Neural crest cell (in vitro differentiated cells): ENCODE measurements around the gene NT5DC3. TPM values are rescaled to one million over a fixed set of nuclear protein-coding genes. Genes with fewer than 3 reads are reported as not detected.

Experiments
- DNase-seq: peaks from one replicate; pipeline ENCODE4 v3.0.0; 2021; ENCODE audit warnings: low read depth, mixed read lengths, low spot score
- H3K27ac Mint-ChIP-seq: one replicate; pipeline ENCODE4 v1.8.0; 2021; ENCODE audit warnings: mild to moderate bottlenecking, mixed read lengths; ENCODE audit not compliant: unreplicated experiment
- H3K27me3 Mint-ChIP-seq: 2 replicates; pipeline ENCODE4 v1.8.0; 2021; ENCODE audit warnings: low read depth, mild to moderate bottlenecking, mixed read lengths
- H3K36me3 Mint-ChIP-seq: 2 replicates; pipeline ENCODE4 v1.8.0; 2021; ENCODE audit warnings: low read depth, mild to moderate bottlenecking, mixed read lengths
- H3K4me1 Mint-ChIP-seq: 2 replicates; pipeline ENCODE4 v1.8.0; 2021; ENCODE audit warnings: mixed read lengths
- H3K4me3 Mint-ChIP-seq: one replicate; pipeline ENCODE4 v1.8.0; 2021; ENCODE audit warnings: mild to moderate bottlenecking, mixed read lengths
- H3K9me3 Mint-ChIP-seq: 2 replicates; pipeline ENCODE4 v1.8.0; 2021; ENCODE audit warnings: mixed read lengths
- total RNA-seq: library from RNA; stranded (reverse); gene quantifications from 2 replicates; pipeline ENCODE4 v1.2.1, GENCODE V29; 2021
- TF ChIP-seq, protein P1 (sequence below): fragments of 200-600 bp; sonication (generic); conservative IDR thresholded peaks from 2 replicates; pipeline ENCODE4 v1.5.0; 2021; ENCODE audit warnings: antibody characterized with exemption, mild to moderate bottlenecking

NT5DC3 gene
- total RNA-seq, 1 donor from 2014 or later: 14.4 TPM

DNA sequence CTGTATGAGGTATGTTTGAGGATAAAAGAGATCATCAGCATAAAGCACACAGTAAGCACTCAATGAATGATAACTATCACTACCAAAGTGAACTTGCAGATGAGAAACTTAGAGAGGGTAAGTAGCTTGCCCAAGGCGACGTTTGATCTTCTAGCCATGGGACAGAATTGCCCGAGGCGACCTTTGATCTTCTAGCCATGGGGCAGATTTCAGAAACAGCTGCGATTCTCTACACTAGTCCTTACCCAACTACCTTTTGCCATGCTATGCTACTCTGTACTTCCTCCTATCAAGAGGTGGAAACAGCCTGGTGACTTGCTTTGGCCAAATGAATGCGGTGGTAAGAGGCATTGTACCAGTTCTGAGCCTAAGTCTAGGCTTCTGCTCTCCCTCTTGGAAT is 23.7 kb upstream of the NT5DC3 start:
- TF ChIP-seq, protein P1, sequence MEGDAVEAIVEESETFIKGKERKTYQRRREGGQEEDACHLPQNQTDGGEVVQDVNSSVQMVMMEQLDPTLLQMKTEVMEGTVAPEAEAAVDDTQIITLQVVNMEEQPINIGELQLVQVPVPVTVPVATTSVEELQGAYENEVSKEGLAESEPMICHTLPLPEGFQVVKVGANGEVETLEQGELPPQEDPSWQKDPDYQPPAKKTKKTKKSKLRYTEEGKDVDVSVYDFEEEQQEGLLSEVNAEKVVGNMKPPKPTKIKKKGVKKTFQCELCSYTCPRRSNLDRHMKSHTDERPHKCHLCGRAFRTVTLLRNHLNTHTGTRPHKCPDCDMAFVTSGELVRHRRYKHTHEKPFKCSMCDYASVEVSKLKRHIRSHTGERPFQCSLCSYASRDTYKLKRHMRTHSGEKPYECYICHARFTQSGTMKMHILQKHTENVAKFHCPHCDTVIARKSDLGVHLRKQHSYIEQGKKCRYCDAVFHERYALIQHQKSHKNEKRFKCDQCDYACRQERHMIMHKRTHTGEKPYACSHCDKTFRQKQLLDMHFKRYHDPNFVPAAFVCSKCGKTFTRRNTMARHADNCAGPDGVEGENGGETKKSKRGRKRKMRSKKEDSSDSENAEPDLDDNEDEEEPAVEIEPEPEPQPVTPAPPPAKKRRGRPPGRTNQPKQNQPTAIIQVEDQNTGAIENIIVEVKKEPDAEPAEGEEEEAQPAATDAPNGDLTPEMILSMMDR: no peak
- Mint-ChIP-seq H3K27ac (no peak overlapping the region), H3K4me1 (no peaks in the 10 kb centered on the region), H3K36me3 (no peaks in the 10 kb centered on the region), H3K9me3 (no peaks in the 10 kb centered on the region), H3K4me3 (no peak overlapping the region), H3K27me3 (no peaks in the 10 kb centered on the region)
- no peak for DNase-seq

DNA sequence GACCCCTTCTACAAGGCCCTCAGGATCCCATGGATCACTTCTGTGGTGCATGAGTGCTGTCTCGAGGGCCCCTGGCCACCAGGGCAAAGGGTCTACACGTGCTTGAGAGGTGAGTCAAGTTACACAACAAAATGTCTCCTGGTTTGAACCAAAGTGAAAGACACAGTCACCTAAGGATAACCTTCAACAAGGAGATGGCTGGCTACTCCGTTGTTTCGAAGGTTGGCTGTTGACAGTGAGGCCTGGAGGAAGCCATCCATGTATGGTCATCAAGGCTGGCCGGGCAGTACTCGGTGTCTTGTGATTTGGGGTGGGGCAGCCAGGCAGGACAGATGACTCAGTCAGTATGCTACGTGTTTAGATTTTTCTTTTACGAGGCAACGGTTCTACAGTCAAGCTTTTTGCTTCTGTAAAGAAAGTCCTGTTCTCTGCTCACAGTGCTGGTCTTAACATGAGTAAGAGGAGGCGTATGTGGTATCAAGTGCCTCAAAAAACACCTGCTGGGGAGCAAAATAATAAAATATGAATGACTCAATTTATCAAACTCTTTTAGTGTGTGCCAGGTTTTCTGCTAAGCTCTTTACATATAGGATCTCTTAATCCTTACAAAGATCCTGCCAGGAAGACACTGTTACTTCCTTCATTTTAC is 18.0 kb upstream of the NT5DC3 start:
- Mint-ChIP-seq H3K9me3 (no peaks in the 10 kb centered on the region), H3K36me3 (no peaks in the 10 kb centered on the region), H3K27ac (no peak overlapping the region), H3K4me3 (no peak overlapping the region), H3K4me1 (peaks cover 5% of the 10 kb centered on the region), H3K27me3 (no peaks in the 10 kb centered on the region)
- TF ChIP-seq, protein P1: no peak
- no peak for DNase-seq

DNA sequence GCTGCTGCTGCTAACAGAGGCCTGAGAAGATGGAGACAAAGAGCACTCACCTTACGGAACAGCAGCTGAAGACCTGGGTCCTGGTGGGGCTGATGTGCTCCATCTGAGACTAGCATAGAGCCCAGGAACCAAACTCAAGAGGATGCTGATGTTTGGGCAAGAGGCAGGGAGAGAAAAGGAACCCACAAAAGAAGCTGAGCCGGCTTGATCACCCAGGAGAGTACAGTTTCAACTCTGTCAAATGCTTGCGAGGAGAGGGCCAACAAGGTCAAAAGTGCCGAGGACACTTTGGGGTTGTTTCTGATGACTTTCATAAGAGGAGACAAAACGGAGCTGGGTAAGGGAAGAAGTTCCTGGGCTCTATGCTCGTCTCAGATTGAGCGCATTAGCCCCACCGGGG is 17.3 kb upstream of the NT5DC3 start:
- no peaks in the 10 kb centered on the region for H3K27me3 Mint-ChIP-seq
- TF ChIP-seq, protein P1: no peak

GRCh38 chr12:103857164-103857563 is 16.1 kb upstream of the NT5DC3 start:
- Mint-ChIP-seq H3K36me3 (no peaks in the 10 kb centered on the region), H3K27me3 (no peaks in the 10 kb centered on the region), H3K27ac (no peak overlapping the region), H3K4me3 (no peak overlapping the region), H3K4me1 (peaks cover 11% of the 10 kb centered on the region), H3K9me3 (no peaks in the 10 kb centered on the region)
- DNase-seq: no peak
- TF ChIP-seq, protein P1: no peak

More for the DNA sequence above, 17.3 kb upstream of the NT5DC3 start:
- H3K36me3 Mint-ChIP-seq: no peaks in the 10 kb centered on the region
- DNase-seq: no peak
- H3K4me1 Mint-ChIP-seq: peaks cover 5% of the 10 kb centered on the region
- no peak overlapping the region for H3K27ac Mint-ChIP-seq
- H3K4me3 Mint-ChIP-seq: no peak overlapping the region
- H3K9me3 Mint-ChIP-seq: no peaks in the 10 kb centered on the region

- no peaks in the 10 kb centered on the region for H3K27me3 Mint-ChIP-seq
- H3K36me3 Mint-ChIP-seq: no peaks in the 10 kb centered on the region
- peaks cover 21% of the 10 kb centered on the region for H3K4me1 Mint-ChIP-seq
- DNase-seq: no peak
- no peak overlapping the region for H3K27ac Mint-ChIP-seq
- TF ChIP-seq, protein P1: no peak
- H3K9me3 Mint-ChIP-seq: no peaks in the 10 kb centered on the region
- H3K4me3 Mint-ChIP-seq: no peak overlapping the region
Observed at GRCh38 chr12:103855896-103856657, 15.0 kb upstream of the NT5DC3 start.
